ENCODE measurements around the gene TBX4.

GRCh38 chr17:61404913-61405685 lies 47.1 kb upstream of the TBX4 start:
- TF ChIP-seq CTCF (IDR thresholded peaks at IDR 0.05): no peak
- TF ChIP-seq POLR2A (IDR thresholded peaks at IDR 0.05): no peak

All from breast epithelium (tissue), 3 donors.